H1 (cell line): ENCODE data around the gene MAML3. TPM values are rescaled to one million over a fixed set of nuclear protein-coding genes. Genes with fewer than 3 reads are reported as not detected.

Source experiments
- ATF3 ChIP-seq: IDR thresholded peaks from 2 replicates; pipeline ENCODE4 v1.6.1; 2011; ENCODE audit warnings: low read depth, mild to moderate bottlenecking, low read length; ENCODE audit not compliant: insufficient read depth
- KDM4A ChIP-seq: IDR thresholded peaks from one replicate; pipeline ENCODE4 v1.7.1; 2012; ENCODE audit warnings: low read depth, mild to moderate bottlenecking, moderate library complexity, low read length, inconsistent platforms; ENCODE audit not compliant: severe bottlenecking
- POU5F1 ChIP-seq: IDR thresholded peaks from 2 replicates; pipeline ENCODE4 v1.6.1; 2011; ENCODE audit warnings: low read depth, mild to moderate bottlenecking, low read length, moderate library complexity
- RAD21 ChIP-seq, 2 experiments: IDR thresholded peaks in 1 of 2; conservative IDR thresholded peaks in 1 of 2; 2 replicates each; pipeline ENCODE4 v1.6.1; 2011; ENCODE audit warnings: low read depth in 2 of 2, low read length in 2 of 2, improper control_type of control experiment in 1 of 2, inconsistent platforms in 1 of 2, mild to moderate bottlenecking in 1 of 2, moderate library complexity in 1 of 2
- SP1 ChIP-seq: IDR thresholded peaks from 2 replicates; pipeline ENCODE4 v1.6.1; 2011; ENCODE audit warnings: low read depth, low read length
- TAF1 ChIP-seq: IDR thresholded peaks from 2 replicates; pipeline ENCODE4 v1.6.1; 2011; ENCODE audit warnings: mild to moderate bottlenecking, low read depth, low read length
- polyA plus RNA-seq, 7 experiments: library from polyadenylated mRNA; depleted of rRNA in 3 of 7; stranded (reverse) in 5 of 7; unstranded in 2 of 7; fragments of >200 nt in 5 of 7; fragments of 200-250 nt in 2 of 7; gene quantifications; 1 replicate in 5 of 7; 2 replicates in 1 of 7; 4 replicates in 1 of 7; pipeline versions ENCODE4 v1.2.1 to v1.2.3, GENCODE V29; 2011 to 2013; ENCODE audit warnings: missing spikeins in 2 of 7, mixed read lengths in 2 of 7
- total RNA-seq: library from RNA; stranded (reverse); fragmentation: NEBNext Ultra II Directional; extraction: Animal tissue kit (Norgen Biotek cat#: 25700); gene quantifications from 2 replicates; pipeline ENCODE4 v1.2.1, GENCODE V29; 2021
- TF ChIP-seq, protein P1 (sequence below), 3 experiments: IDR thresholded peaks; 1 replicate in 2 of 3; 2 replicates in 1 of 3; pipeline versions ENCODE4 v1.5.1 to v1.6.1; 2011; ENCODE audit warnings: low read length in 3 of 3, mild to moderate bottlenecking in 3 of 3, inconsistent platforms in 2 of 3, low read depth in 1 of 3, moderate library complexity in 1 of 3; ENCODE audit not compliant: insufficient read depth in 1 of 3; ENCODE audit errors: control extremely low read depth in 1 of 3

The MAML3 gene
- total and polyA plus RNA-seq, 2 of the 8 experiments (the other 6 are each of a cell fraction or from before 2014, with no cell fraction given): 2.1 to 5.7 TPM

- TF ChIP-seq, protein P1, sequence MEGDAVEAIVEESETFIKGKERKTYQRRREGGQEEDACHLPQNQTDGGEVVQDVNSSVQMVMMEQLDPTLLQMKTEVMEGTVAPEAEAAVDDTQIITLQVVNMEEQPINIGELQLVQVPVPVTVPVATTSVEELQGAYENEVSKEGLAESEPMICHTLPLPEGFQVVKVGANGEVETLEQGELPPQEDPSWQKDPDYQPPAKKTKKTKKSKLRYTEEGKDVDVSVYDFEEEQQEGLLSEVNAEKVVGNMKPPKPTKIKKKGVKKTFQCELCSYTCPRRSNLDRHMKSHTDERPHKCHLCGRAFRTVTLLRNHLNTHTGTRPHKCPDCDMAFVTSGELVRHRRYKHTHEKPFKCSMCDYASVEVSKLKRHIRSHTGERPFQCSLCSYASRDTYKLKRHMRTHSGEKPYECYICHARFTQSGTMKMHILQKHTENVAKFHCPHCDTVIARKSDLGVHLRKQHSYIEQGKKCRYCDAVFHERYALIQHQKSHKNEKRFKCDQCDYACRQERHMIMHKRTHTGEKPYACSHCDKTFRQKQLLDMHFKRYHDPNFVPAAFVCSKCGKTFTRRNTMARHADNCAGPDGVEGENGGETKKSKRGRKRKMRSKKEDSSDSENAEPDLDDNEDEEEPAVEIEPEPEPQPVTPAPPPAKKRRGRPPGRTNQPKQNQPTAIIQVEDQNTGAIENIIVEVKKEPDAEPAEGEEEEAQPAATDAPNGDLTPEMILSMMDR (IDR thresholded peaks at IDR 0.05; ENCODE audit: control extremely low read depth in 1 of 3, insufficient read depth in 1 of 3, low read depth in 1 of 3, low read length in 3 of 3): no peak
- TF ChIP-seq POU5F1 (no peak), SP1 (no peak), ATF3 (no peak), RAD21 (IDR thresholded peaks at IDR 0.05 in 1 of 2, conservative IDR thresholded peaks at IDR 0.05 in 1 of 2; ENCODE audit: low read depth in 2 of 2, low read length in 2 of 2) (no peak), TAF1 (no peak), KDM4A (no peak)
These were observed 236.1 kb downstream of the MAML3 start (continued) for GRCh38 chr4:139917896-139918295.
